Adipocyte (in vitro differentiated cells): Measurements from ENCODE around the gene ST6GALNAC3.

Experiments
- DNase-seq: peaks from one replicate; pipeline ENCODE4 v3.0.0-alpha.2; 2015; ENCODE audit warnings: low read depth
- H3K27me3 ChIP-seq: replicated peaks from 2 replicates; pipeline ENCODE4 v1.7.0; 2013; ENCODE audit warnings: mild to moderate bottlenecking, low read length, moderate library complexity; ENCODE audit not compliant: control insufficient read depth, insufficient read depth
- H3K36me3 ChIP-seq: 2 replicates; pipeline ENCODE4 v1.7.0; 2013; ENCODE audit warnings: low read length, mild to moderate bottlenecking, moderate library complexity; ENCODE audit not compliant: control insufficient read depth, insufficient read depth, severe bottlenecking
- H3K4me1 ChIP-seq: 2 replicates; pipeline ENCODE4 v1.7.0; 2013; ENCODE audit warnings: mild to moderate bottlenecking, low read length, moderate library complexity; ENCODE audit not compliant: control insufficient read depth, insufficient read depth
- H3K4me3 ChIP-seq: 2 replicates; pipeline ENCODE4 v1.7.0; 2013; ENCODE audit warnings: mild to moderate bottlenecking, low read length, moderate library complexity
- H3K9ac ChIP-seq: 2 replicates; pipeline ENCODE4 v1.7.0; 2013; ENCODE audit warnings: mild to moderate bottlenecking, low read length, moderate library complexity
- H3K9me3 ChIP-seq: 2 replicates; pipeline ENCODE4 v1.7.0; 2013; ENCODE audit warnings: mild to moderate bottlenecking, low read length, moderate library complexity; ENCODE audit not compliant: control insufficient read depth

ST6GALNAC3 gene

DNA sequence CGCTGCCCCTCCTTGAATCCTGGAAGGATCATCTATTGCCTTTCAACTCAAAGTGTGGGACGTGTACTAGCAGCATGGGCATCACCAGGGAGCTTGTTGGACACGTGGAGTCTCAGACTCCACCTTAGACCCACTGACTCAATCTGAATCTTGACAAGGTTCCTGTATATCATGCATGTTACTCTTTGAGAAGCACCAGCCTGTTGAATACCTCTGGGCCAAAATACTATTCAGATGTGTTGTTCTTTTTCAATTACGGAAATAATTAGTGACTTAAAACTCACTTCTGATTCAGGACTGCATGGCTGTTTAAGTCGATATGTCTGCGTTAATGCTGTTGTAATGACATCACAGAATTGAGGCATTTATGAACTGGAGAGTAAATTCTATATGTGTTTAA lies 70.8 kb downstream of the ST6GALNAC3 start:
- Histone ChIP-seq H3K4me3 (no peak overlapping the region), H3K9me3 (no peaks in the 10 kb centered on the region), H3K9ac (no peak overlapping the region), H3K36me3 (no peaks in the 10 kb centered on the region), H3K4me1 (peaks cover 16% of the 10 kb centered on the region), H3K27me3 (peaks cover 46% of the 10 kb centered on the region)
- no peak for DNase-seq

GRCh38 chr1:76146184-76146583 lies 71.6 kb downstream of the ST6GALNAC3 start:
- Histone ChIP-seq H3K4me1 (peaks cover 16% of the 10 kb centered on the region), H3K36me3 (no peaks in the 10 kb centered on the region), H3K4me3 (no peak overlapping the region), H3K9ac (no peak overlapping the region), H3K9me3 (no peaks in the 10 kb centered on the region), H3K27me3 (peaks cover 53% of the 10 kb centered on the region)
- DNase-seq, result no peak

DNA sequence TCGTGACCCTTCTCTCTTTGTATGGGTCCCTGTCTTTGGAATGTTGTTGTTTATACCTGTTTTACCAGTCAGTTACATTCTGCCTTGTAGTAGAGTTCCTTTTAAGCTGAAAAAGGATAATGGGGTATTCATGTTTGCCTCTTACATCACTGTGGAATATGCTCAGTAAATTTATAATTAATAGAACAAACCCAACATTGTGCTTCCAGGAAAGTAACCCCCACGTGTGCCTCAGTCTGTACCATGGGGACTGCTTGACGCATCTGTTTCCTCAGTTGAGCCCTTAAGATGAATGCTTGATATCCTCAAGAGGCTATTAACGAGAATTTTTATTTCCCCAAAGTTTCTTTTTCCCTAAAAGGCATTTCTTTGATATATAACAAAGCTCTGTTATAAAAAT lies 73.4 kb downstream of the ST6GALNAC3 start:
- Histone ChIP-seq H3K4me1 (peaks cover 12% of the 10 kb centered on the region), H3K9ac (no peak overlapping the region), H3K36me3 (no peaks in the 10 kb centered on the region), H3K9me3 (no peaks in the 10 kb centered on the region), H3K27me3 (peaks cover 48% of the 10 kb centered on the region), H3K4me3 (no peak overlapping the region)
- DNase-seq, result no peak

DNA sequence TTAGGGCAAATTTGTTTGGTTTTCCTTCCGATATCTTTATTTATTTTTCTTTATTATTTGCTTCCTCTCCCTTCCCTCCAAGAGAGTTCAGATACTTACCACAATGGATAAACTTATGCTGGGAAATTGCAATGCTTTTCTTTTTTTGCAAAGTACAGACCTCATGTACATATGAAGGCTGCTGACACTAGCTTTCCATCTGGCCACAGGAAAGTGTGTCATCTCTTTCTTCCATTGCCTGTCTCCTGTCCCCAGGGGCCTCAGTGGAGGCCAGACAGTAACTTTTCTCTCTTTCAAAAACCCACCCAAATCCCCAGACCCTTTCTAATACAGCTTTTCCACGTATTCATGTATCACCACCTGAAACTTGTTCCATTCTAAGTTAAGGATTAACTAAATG lies 73.9 kb downstream of the ST6GALNAC3 start:
- peaks cover 48% of the 10 kb centered on the region for H3K27me3 ChIP-seq
- DNase-seq, result no peak
- peaks cover 8% of the 10 kb centered on the region for H3K4me1 ChIP-seq
- H3K36me3 ChIP-seq, result no peaks in the 10 kb centered on the region
- no peak overlapping the region for H3K4me3 ChIP-seq
- H3K9me3 ChIP-seq, result no peaks in the 10 kb centered on the region
- no peak overlapping the region for H3K9ac ChIP-seq

GRCh38 chr1:76153841-76154205 lies 79.3 kb downstream of the ST6GALNAC3 start:
- Histone ChIP-seq H3K9ac (no peak overlapping the region), H3K9me3 (no peaks in the 10 kb centered on the region), H3K27me3 (peaks cover 23% of the 10 kb centered on the region), H3K36me3 (no peaks in the 10 kb centered on the region), H3K4me1 (peaks cover 7% of the 10 kb centered on the region), H3K4me3 (no peak overlapping the region)
- no peak for DNase-seq

DNA sequence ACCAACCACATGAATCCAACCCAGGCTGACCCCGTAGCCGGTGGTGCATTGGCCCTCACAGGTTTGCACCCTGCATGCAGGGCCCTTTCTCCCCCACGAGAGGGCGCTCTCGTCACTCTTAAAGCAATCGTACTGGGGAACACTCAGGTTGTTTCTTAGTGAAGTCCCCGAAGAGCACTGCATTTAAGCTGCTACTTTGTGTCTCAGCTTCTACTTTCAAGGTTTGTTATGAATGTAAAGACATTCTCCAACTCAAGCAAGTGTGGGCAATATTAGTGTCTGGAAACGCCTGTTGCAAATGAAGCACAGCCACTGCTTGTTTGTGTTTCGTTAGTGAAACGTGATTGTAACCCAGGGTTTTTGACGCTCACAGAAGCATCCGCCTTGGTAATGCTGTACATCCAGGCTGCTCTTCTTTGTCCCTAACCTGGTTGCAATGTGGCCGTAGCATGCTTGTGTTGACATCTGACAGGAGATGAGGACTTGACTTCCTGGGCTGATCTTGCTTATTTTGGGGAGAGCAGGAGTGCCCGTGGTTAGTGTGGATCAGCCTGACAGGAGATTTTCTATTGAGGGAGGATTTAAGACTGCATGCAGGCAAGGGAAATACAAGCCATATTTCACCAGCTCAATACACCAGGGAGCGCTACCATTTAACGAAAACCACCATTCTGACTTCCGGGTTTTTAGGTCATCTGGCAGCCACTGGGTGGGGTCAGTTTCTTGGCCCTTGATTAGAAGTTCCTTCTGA lies 79.8 kb downstream of the ST6GALNAC3 start:
- Histone ChIP-seq H3K9me3 (no peaks in the 10 kb centered on the region), H3K36me3 (no peaks in the 10 kb centered on the region), H3K9ac (peak overlapping the region; percentile 42), H3K4me1 (peaks cover 7% of the 10 kb centered on the region), H3K27me3 (peaks cover 17% of the 10 kb centered on the region), H3K4me3 (peak overlapping the region; percentile 75)
- DNase-seq, result peak; percentile 89

- peaks cover 7% of the 10 kb centered on the region for H3K4me1 ChIP-seq
- no peaks in the 10 kb centered on the region for H3K27me3 ChIP-seq
- DNase-seq, result no peak
- no peak overlapping the region for H3K9ac ChIP-seq
- H3K4me3 ChIP-seq, result no peak overlapping the region
- H3K9me3 ChIP-seq, result no peaks in the 10 kb centered on the region
- H3K36me3 ChIP-seq, result no peaks in the 10 kb centered on the region
Measured at GRCh38 chr1:76156987-76157386, 82.4 kb downstream of the ST6GALNAC3 start.

DNA sequence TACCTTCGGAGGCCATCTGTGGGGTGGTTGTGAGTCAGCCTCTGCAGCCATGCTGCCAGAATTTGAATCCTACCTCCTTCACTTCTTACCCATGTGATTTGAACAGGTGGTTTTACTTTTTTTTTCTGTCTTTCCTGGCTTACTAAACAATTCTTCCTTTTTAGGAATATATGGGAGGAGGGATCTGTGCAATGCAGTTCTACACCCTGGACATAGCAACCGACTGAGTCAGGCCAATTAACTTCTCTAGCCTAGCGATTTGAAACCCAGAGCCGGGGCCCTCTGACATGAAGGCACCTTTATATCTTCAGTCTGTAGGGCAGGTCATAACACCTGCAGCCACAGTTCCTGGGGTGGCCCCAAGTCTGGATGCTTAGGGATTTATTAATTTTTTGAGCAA lies 83.6 kb downstream of the ST6GALNAC3 start:
- Histone ChIP-seq H3K9ac (no peak overlapping the region), H3K9me3 (no peaks in the 10 kb centered on the region), H3K4me1 (peaks cover 7% of the 10 kb centered on the region), H3K27me3 (no peaks in the 10 kb centered on the region), H3K36me3 (no peaks in the 10 kb centered on the region), H3K4me3 (no peak overlapping the region)
- peak; percentile 10 for DNase-seq

DNA sequence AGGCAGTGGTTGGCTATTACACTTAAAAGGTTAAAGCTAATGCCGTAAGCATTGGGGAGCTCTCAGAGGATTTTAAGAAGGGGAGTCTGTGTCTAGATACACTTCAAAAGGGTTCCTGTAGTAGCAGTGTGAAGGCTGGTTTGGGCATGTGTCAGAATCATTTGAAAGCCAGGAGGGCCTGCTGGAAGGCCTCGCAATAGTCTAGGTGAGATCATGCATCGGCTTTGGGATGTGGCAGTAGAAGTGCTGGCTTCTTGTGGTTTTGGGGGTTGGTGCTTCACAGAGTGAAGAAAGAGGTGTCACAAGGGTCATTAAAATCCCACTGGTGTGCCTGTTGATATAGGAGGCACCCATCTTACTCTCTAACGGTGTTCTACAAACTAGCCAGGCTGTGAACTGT lies 85.7 kb downstream of the ST6GALNAC3 start:
- Histone ChIP-seq H3K4me1 (peaks cover 4% of the 10 kb centered on the region), H3K4me3 (no peak overlapping the region), H3K9me3 (no peaks in the 10 kb centered on the region), H3K9ac (no peak overlapping the region), H3K27me3 (no peaks in the 10 kb centered on the region), H3K36me3 (no peaks in the 10 kb centered on the region)
- no peak for DNase-seq

DNA sequence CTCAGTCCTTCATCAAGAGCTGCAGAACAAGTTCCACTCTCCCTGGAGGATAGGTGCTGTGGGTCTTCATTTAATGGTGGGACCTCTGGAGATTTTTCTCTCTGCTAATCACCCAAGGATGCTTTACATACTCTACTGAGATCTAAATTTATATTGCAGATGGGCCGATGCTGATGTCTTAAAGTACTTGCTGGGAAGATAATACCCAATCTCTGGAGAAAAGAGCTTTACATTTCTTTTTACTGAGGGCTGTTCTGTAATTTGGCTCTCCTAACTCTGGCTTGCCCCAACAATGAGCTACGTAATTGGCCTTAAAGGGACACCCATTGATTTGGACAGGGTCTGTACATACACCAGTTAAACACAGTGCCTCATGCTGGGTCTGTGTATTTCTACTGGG lies 86.9 kb downstream of the ST6GALNAC3 start:
- no peaks in the 10 kb centered on the region for H3K9me3 ChIP-seq
- no peaks in the 10 kb centered on the region for H3K27me3 ChIP-seq
- no peak overlapping the region for H3K4me3 ChIP-seq
- H3K4me1 ChIP-seq, result peaks cover 4% of the 10 kb centered on the region
- no peaks in the 10 kb centered on the region for H3K36me3 ChIP-seq
- no peak for DNase-seq
- H3K9ac ChIP-seq, result no peak overlapping the region

- H3K9ac ChIP-seq, result no peak overlapping the region
- H3K9me3 ChIP-seq, result no peaks in the 10 kb centered on the region
- no peak for DNase-seq
- no peak overlapping the region for H3K4me3 ChIP-seq
- no peaks in the 10 kb centered on the region for H3K36me3 ChIP-seq
- H3K27me3 ChIP-seq, result no peaks in the 10 kb centered on the region
- H3K4me1 ChIP-seq, result peaks cover 4% of the 10 kb centered on the region
Measured at GRCh38 chr1:76162254-76162653, 87.7 kb downstream of the ST6GALNAC3 start.

DNA sequence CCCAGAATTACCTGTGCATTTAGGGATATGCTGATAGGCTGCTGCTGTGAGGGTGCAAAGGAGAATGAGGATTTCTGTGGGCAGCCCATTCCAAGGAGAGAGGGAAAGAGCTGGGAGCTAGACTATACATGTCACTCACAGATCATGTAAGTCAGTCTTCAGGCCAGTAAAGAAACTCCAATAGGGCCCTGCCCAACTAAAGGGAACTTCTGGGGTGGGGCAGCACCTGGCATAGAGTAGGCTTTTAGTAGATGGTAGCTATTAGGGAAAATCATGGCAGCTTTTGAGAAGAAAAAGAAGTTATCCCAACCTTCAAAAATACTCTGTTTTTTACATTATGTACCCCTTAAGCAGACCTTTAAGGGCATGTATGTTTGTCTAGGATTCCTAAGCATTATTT lies 89.6 kb downstream of the ST6GALNAC3 start:
- Histone ChIP-seq H3K4me3 (no peak overlapping the region), H3K9me3 (peaks cover 9% of the 10 kb centered on the region), H3K9ac (no peak overlapping the region), H3K27me3 (no peaks in the 10 kb centered on the region), H3K4me1 (peaks cover 4% of the 10 kb centered on the region), H3K36me3 (no peaks in the 10 kb centered on the region)
- DNase-seq, result no peak
